H9 (cell line): ENCODE results near the gene TIMM9. TPM values are rescaled to one million over a fixed set of nuclear protein-coding genes. Genes with fewer than 3 reads are reported as not detected.

Experiments used
- DNase-seq: peaks from one replicate; pipeline ENCODE4 v3.0.0-alpha.2; 2017
- H2AFZ ChIP-seq: one replicate; pipeline ENCODE4 v1.6.1; 2013; ENCODE audit warnings: mild to moderate bottlenecking, low read length, control low read depth, moderate library complexity
- H2AK5ac ChIP-seq: 2 replicates; pipeline ENCODE4 v1.6.1; 2013; ENCODE audit warnings: low read length, control low read depth, mixed read lengths; ENCODE audit not compliant: insufficient read length
- H2BK120ac ChIP-seq: one replicate; pipeline ENCODE4 v1.6.1; 2013; ENCODE audit warnings: low read depth, mild to moderate bottlenecking, low read length, control low read depth, inconsistent platforms; ENCODE audit not compliant: poor library complexity, severe bottlenecking
- H2BK12ac ChIP-seq: 2 replicates; pipeline ENCODE4 v1.6.1; 2013; ENCODE audit warnings: low read length, control low read depth, mixed read lengths, low read depth; ENCODE audit not compliant: insufficient read length
- H2BK15ac ChIP-seq: 2 replicates; pipeline ENCODE4 v1.6.1; 2013; ENCODE audit warnings: low read depth, low read length, control low read depth
- H2BK20ac ChIP-seq: one replicate; pipeline ENCODE4 v1.6.1; 2013; ENCODE audit warnings: low read depth, mild to moderate bottlenecking, low read length, control low read depth, inconsistent platforms; ENCODE audit not compliant: poor library complexity, severe bottlenecking
- H2BK5ac ChIP-seq: 2 replicates; pipeline ENCODE4 v1.6.1; 2013; ENCODE audit warnings: low read length, control low read depth, mixed read lengths; ENCODE audit not compliant: insufficient read length
- H3K14ac ChIP-seq: 2 replicates; pipeline ENCODE4 v1.6.1; 2013; ENCODE audit warnings: low read length, control low read depth; ENCODE audit not compliant: insufficient read depth
- H3K18ac ChIP-seq: 2 replicates; pipeline ENCODE4 v1.6.1; 2013; ENCODE audit warnings: low read depth, mild to moderate bottlenecking, mixed read lengths, low read length, control low read depth; ENCODE audit not compliant: insufficient read length
- H3K23ac ChIP-seq: 2 replicates; pipeline ENCODE4 v1.6.1; 2013; ENCODE audit warnings: low read length, control low read depth, mixed read lengths, low read depth; ENCODE audit not compliant: insufficient read length
- H3K23me2 ChIP-seq: 2 replicates; pipeline ENCODE4 v1.6.1; 2013; ENCODE audit warnings: low read depth, mild to moderate bottlenecking, mixed read lengths, low read length, control low read depth; ENCODE audit not compliant: insufficient read length, poor library complexity, severe bottlenecking
- H3K27ac ChIP-seq: 2 replicates; pipeline ENCODE4 v1.5.1; 2013; ENCODE audit warnings: low read length, control low read depth, mixed read lengths, low read depth; ENCODE audit not compliant: insufficient read length
- H3K27me3 ChIP-seq: 2 replicates; pipeline ENCODE4 v1.6.1; 2013; ENCODE audit warnings: low read length, control low read depth, inconsistent platforms; ENCODE audit not compliant: insufficient read depth
- H3K4ac ChIP-seq: 2 replicates; pipeline ENCODE4 v1.6.1; 2013; ENCODE audit warnings: low read depth, mild to moderate bottlenecking, control low read depth, inconsistent platforms, low read length, moderate library complexity
- H3K4me1 ChIP-seq: 2 replicates; pipeline ENCODE4 v1.6.1; 2013; ENCODE audit warnings: low read length, control low read depth, inconsistent platforms; ENCODE audit not compliant: insufficient read depth
- H3K4me2 ChIP-seq: 2 replicates; pipeline ENCODE4 v1.6.1; 2013; ENCODE audit warnings: low read length, control low read depth, mixed read lengths; ENCODE audit not compliant: insufficient read length, insufficient read depth
- H3K56ac ChIP-seq: 2 replicates; pipeline ENCODE4 v1.6.1; 2013; ENCODE audit warnings: low read depth, mild to moderate bottlenecking, mixed read lengths, low read length, control low read depth; ENCODE audit not compliant: insufficient read length
- H3K79me1 ChIP-seq: 2 replicates; pipeline ENCODE4 v1.6.1; 2013; ENCODE audit warnings: low read depth, mild to moderate bottlenecking, moderate library complexity, low read length, control low read depth, inconsistent platforms; ENCODE audit not compliant: insufficient read depth, poor library complexity, severe bottlenecking
- H3K79me2 ChIP-seq: 2 replicates; pipeline ENCODE4 v1.6.1; 2013; ENCODE audit warnings: low read length, control low read depth, inconsistent platforms; ENCODE audit not compliant: insufficient read depth
- H3K9ac ChIP-seq: 2 replicates; pipeline ENCODE4 v1.6.1; 2013; ENCODE audit warnings: low read length, control low read depth, mixed read lengths; ENCODE audit not compliant: insufficient read length; ENCODE audit errors: extremely low read depth
- H3K9me3 ChIP-seq: one replicate; pipeline ENCODE4 v1.6.1; 2013; ENCODE audit warnings: low read depth, low read length, inconsistent platforms; ENCODE audit not compliant: control insufficient read depth
- H3T11ph ChIP-seq: one replicate; pipeline ENCODE4 v1.6.1; 2013; ENCODE audit warnings: mild to moderate bottlenecking, low read length, control low read depth, inconsistent platforms
- H4K20me1 ChIP-seq: one replicate; pipeline ENCODE4 v1.6.1; 2013; ENCODE audit not compliant: control insufficient read depth, insufficient read length, insufficient read depth
- H4K5ac ChIP-seq: 2 replicates; pipeline ENCODE4 v1.6.1; 2013; ENCODE audit warnings: low read depth, mild to moderate bottlenecking, mixed read lengths, low read length, control low read depth; ENCODE audit not compliant: insufficient read length
- H4K8ac ChIP-seq: replicated peaks from 2 replicates; pipeline ENCODE4 v1.6.1; 2013; ENCODE audit warnings: low read length, control low read depth, mixed read lengths, low read depth; ENCODE audit not compliant: insufficient read length
- H4K91ac ChIP-seq: 2 replicates; pipeline ENCODE4 v1.6.1; 2013; ENCODE audit warnings: low read depth, mild to moderate bottlenecking, moderate library complexity, mixed read lengths, low read length, control low read depth; ENCODE audit not compliant: insufficient read length
- H3K27ac Mint-ChIP-seq, 3 experiments: 2 replicates in 2 of 3; 3 replicates in 1 of 3; pipeline ENCODE4 v1.8.0; 2020 to 2021; ENCODE audit warnings: mixed read lengths in 3 of 3, mild to moderate bottlenecking in 1 of 3, moderate library complexity in 1 of 3
- H3K27me3 Mint-ChIP-seq: 2 replicates; pipeline ENCODE4 v1.8.0; 2021; ENCODE audit warnings: low read depth, mild to moderate bottlenecking, moderate library complexity, mixed read lengths
- H3K36me3 Mint-ChIP-seq, 3 experiments: 2 replicates in 2 of 3; 3 replicates in 1 of 3; pipeline ENCODE4 v1.8.0; 2020 to 2021; ENCODE audit warnings: low read depth in 3 of 3, mixed read lengths in 3 of 3; ENCODE audit not compliant: insufficient read depth in 1 of 3
- H3K4me1 Mint-ChIP-seq, 2 experiments: 2 replicates each; pipeline ENCODE4 v1.8.0; 2020; ENCODE audit warnings: mixed read lengths in 2 of 2
- H3K4me3 Mint-ChIP-seq, 2 experiments: 2 replicates in 1 of 2; 3 replicates in 1 of 2; pipeline ENCODE4 v1.8.0; 2020 to 2021; ENCODE audit warnings: mild to moderate bottlenecking in 2 of 2, mixed read lengths in 2 of 2, moderate library complexity in 1 of 2
- H3K9me3 Mint-ChIP-seq, 2 experiments: 2 replicates in 1 of 2; 3 replicates in 1 of 2; pipeline ENCODE4 v1.8.0; 2020; ENCODE audit warnings: mild to moderate bottlenecking in 2 of 2, mixed read lengths in 2 of 2, moderate library complexity in 1 of 2
- WGBS: extraction: QIAGEN DNeasy Blood & Tissue Kit; methylation state at CpG from one replicate; pipeline ENCODE4 v1.1.7; 2013; ENCODE audit warnings: missing lambda C conversion rate, low lambda C conversion rate, mixed read lengths; ENCODE audit not compliant: insufficient read length; ENCODE audit errors: extremely low coverage; 5-methylcytosine and 5-hydroxymethylcytosine counted together
- total RNA-seq: library from RNA; stranded (reverse); gene quantifications from 2 replicates; pipeline ENCODE4 v1.2.1, GENCODE V29; 2021
- TF ChIP-seq, protein P1 (sequence below): fragments of 200-600 bp; sonication (generic); conservative IDR thresholded peaks from 3 replicates; pipeline ENCODE4 v1.8.0; 2021; ENCODE audit warnings: antibody characterized with exemption, mild to moderate bottlenecking

Gene TIMM9
- total RNA-seq, 1 experiment from 2014 or later = 51.4 TPM

- H3K9ac ChIP-seq = no peak overlapping the region
- no peak overlapping the region for H3K4me2 ChIP-seq
- H3K23ac ChIP-seq = no peak overlapping the region
- Mint-ChIP-seq H3K27me3 (no peaks in the 10 kb centered on the region), H3K36me3 (peaks cover 3 to 24% (median 20%) of the 10 kb centered on the region in 3 experiments; a peak in 6 of 7 replicates), H3K4me3 (no peak overlapping the region), H3K9me3 (no peaks in the 10 kb centered on the region), H3K27ac (no peak overlapping the region), H3K4me1 (no peaks in the 10 kb centered on the region)
- H3K56ac ChIP-seq = no peak overlapping the region
- no peaks in the 10 kb centered on the region for H3K4me1 ChIP-seq
- no peak overlapping the region for H2BK120ac ChIP-seq
- no peak overlapping the region for H3T11ph ChIP-seq
- H2BK5ac ChIP-seq = no peak overlapping the region
- H2AFZ ChIP-seq = no peak overlapping the region
- no peak overlapping the region for H2BK20ac ChIP-seq
- no peak overlapping the region for H2BK12ac ChIP-seq
- no peak overlapping the region for H3K4ac ChIP-seq
- no peak overlapping the region for H2AK5ac ChIP-seq
- no peaks in the 10 kb centered on the region for H3K27me3 ChIP-seq
- no peak overlapping the region for H3K18ac ChIP-seq
- DNase-seq = no peak
- no CpG with 5 or more reads among the region's 5 CpGs for WGBS
- no peaks in the 10 kb centered on the region for H3K79me2 ChIP-seq
- H3K14ac ChIP-seq = no peak overlapping the region
- TF ChIP-seq, protein P1, sequence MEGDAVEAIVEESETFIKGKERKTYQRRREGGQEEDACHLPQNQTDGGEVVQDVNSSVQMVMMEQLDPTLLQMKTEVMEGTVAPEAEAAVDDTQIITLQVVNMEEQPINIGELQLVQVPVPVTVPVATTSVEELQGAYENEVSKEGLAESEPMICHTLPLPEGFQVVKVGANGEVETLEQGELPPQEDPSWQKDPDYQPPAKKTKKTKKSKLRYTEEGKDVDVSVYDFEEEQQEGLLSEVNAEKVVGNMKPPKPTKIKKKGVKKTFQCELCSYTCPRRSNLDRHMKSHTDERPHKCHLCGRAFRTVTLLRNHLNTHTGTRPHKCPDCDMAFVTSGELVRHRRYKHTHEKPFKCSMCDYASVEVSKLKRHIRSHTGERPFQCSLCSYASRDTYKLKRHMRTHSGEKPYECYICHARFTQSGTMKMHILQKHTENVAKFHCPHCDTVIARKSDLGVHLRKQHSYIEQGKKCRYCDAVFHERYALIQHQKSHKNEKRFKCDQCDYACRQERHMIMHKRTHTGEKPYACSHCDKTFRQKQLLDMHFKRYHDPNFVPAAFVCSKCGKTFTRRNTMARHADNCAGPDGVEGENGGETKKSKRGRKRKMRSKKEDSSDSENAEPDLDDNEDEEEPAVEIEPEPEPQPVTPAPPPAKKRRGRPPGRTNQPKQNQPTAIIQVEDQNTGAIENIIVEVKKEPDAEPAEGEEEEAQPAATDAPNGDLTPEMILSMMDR = no peak
- no peaks in the 10 kb centered on the region for H3K79me1 ChIP-seq
- H4K91ac ChIP-seq = no peak overlapping the region
- H3K27ac ChIP-seq = no peak overlapping the region
- H4K8ac ChIP-seq = no peak overlapping the region
- H4K20me1 ChIP-seq = no peaks in the 10 kb centered on the region
- H4K5ac ChIP-seq = no peak overlapping the region
- no peaks in the 10 kb centered on the region for H3K9me3 ChIP-seq
- no peaks in the 10 kb centered on the region for H3K23me2 ChIP-seq
- H2BK15ac ChIP-seq = no peak overlapping the region
Measured at GRCh38 chr14:58444627-58445026, 17.3 kb upstream of the TIMM9 start.
